ENCODE measurements around the gene DHRS3. TPM values are rescaled to one million over a fixed set of nuclear protein-coding genes. Genes with fewer than 3 reads are reported as not detected.
A peak's percentile ranks its signal among the peaks of the same experiment; 100 is the strongest.

DHRS3 gene
- total RNA-seq, 1 experiment from 2014 or later, result 87.0 TPM

GRCh38 chr1:12594490-12594889, 23.5 kb downstream of the DHRS3 start:
- Histone ChIP-seq H3K4me3 (replicated peaks in 1 of 2; ENCODE audit: low read depth in 1 of 2, low read length in 2 of 2) (no peak overlapping the region), H3K79me2 (ENCODE audit: insufficient read depth, low read length) (peaks cover 54% of the 10 kb centered on the region), H3K4me1 (ENCODE audit: control insufficient read depth in 1 of 2, insufficient read depth in 2 of 2, low read length in 2 of 2) (peaks cover 35 to 73% of the 10 kb centered on the region in 2 experiments)

More at GRCh38 chr1:12594490-12594889, 23.5 kb downstream of the DHRS3 start:
- no peaks in the 10 kb centered on the region for H3K27me3 ChIP-seq (ENCODE audit: insufficient read depth, low read length)
- no TSS peak for BruUV-seq (replicated peaks)
- no peak overlapping the region for H2AFZ ChIP-seq (ENCODE audit: low read depth, low read length, poor library complexity, severe bottlenecking)
- intact Hi-C loops (cut with micrococcal nuclease), result no loop called here
- CTCF ChIA-PET, result no interaction called here
- TF ChIP-seq CTCF (IDR thresholded peaks at IDR 0.05 in 2 of 3, conservative IDR thresholded peaks at IDR 0.05 in 1 of 3; ENCODE audit: borderline replicate concordance in 1 of 3, insufficient read depth in 1 of 3, low read depth in 2 of 3, low read length in 2 of 3) (no peak; a peak in 1 of 6 replicates), EZH2 (IDR thresholded peaks at IDR 0.05) (no peak), EGR1 (IDR thresholded peaks at IDR 0.05; ENCODE audit: low read depth) (no peak), ATF3 (IDR thresholded peaks at IDR 0.05) (no peak), REST (IDR thresholded peaks at IDR 0.05; ENCODE audit: low read depth) (no peak), ZNF274 (IDR thresholded peaks at IDR 0.05; ENCODE audit: low read depth, low read length) (no peak)
- H3K36me3 ChIP-seq (ENCODE audit: control insufficient read depth in 1 of 2, insufficient read depth in 2 of 2, low read length in 2 of 2), result no peaks in the 10 kb centered on the region
- no peaks in the 10 kb centered on the region for H4K20me1 ChIP-seq (ENCODE audit: insufficient read depth)
- no peak overlapping the region for H3K27ac ChIP-seq (ENCODE audit: low read depth, low read length)
- peak overlapping the region; percentile 41; the same call in 1 of the 2 replicates for H3K4me2 ChIP-seq (ENCODE audit: low read length)
- H3K9ac ChIP-seq (ENCODE audit: low read length), result peak overlapping the region; percentile 25; the same call in 1 of the 2 replicates
- no peaks in the 10 kb centered on the region for H3K9me3 ChIP-seq (ENCODE audit: control insufficient read depth in 1 of 2, insufficient read depth in 1 of 2, low read depth in 1 of 2, low read length in 2 of 2)
- DNase-seq (ENCODE audit: low read depth, low spot score), result no peak
- POLR2A ChIA-PET, result interaction anchor here (0.7 to 0.8 kb wide), 2 partner anchors 25 to 116 kb away, joined by 3 to 6 read pairs; no protein-coding TSS in a partner anchor
- ATAC-seq, result no peak
- no peaks in the 10 kb centered on the region for H3K9me2 ChIP-seq (ENCODE audit: insufficient read depth)
- RAD21 ChIA-PET (ENCODE audit: low non-redundant PET in 1 of 2, low total read pairs in 2 of 2, uncharacterized antibody in 2 of 2, unreplicated experiment in 2 of 2), result no interaction called here

Measured in HCT116 (cell line).